Central memory CD4-positive, alpha-beta T cell (primary cell): Measurements from ENCODE around the gene ATG9B.

ENCODE experiments used
- DNase-seq: peaks from one replicate; pipeline ENCODE4 v3.0.0; 2022

Gene ATG9B

DNA sequence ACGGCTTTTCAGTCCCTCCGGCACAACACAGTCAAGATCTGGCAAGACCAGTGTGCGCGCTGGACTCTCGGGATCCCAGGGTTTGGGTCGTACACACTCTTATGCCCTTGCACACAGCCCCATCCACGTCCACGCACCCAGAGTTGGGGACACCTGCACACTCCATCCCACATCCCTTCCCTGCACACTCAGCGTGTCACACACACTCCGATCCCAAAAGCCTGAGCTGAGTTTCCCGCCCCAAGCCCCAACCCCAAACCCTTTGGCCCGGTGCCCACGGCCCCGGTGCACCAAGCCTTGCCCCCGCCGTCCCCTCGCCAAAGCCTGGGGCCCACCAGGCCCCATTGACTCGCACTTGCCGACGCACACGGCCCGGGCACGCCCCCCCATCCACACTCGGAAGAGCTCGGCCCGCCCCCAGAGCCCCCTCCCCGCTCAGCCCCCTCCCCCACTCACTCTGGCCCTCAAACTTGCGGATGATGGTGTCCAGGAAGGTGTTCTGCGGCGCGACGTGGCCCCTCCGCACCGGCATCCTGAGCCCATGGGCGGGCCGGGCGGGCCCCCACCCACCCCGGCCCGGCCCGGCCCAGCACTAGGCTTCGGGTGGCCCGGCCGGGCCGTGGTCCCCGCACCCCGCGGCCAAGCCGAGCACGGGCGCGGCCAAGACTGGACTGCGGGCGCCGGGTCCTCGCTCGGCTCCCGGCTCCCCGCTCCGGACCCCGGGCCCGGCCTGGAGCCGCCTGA is 46.7 kb downstream of the ATG9B start:
- no peak for DNase-seq

- no peak for DNase-seq
Observed at GRCh38 chr7:150976529-150977381, 47.5 kb downstream of the ATG9B start.

- no peak for DNase-seq
Observed at GRCh38 chr7:150975536-150976319, 48.6 kb downstream of the ATG9B start.

GRCh38 chr7:150974468-150975391 is 49.6 kb downstream of the ATG9B start:
- DNase-seq = peak; percentile 80

- peak; percentile 58 for DNase-seq
Observed at GRCh38 chr7:150973571-150974451, 50.5 kb downstream of the ATG9B start.

GRCh38 chr7:150972741-150973140 is 51.6 kb downstream of the ATG9B start:
- DNase-seq = no peak

DNA sequence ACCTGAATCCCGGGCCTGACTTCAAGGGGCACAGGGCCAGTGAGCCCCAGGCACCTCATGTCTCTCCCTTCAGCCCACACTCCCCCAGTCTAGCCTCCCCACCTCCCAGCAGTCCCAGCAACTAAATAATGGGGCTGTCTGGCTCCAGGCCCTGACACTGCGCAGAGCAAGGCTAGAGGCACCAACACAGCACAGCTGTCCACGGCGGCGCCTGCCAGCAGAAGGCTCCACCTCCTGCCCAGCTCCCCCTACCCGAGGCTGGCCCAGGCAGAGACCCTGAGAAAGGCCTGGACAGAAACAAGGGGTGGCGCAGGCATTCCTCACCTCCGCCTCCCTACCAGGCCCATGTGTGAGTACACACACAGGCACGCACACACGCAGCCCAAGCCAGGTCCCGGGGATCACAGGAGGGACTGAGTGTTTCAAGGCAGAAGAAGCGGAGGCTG is 52.2 kb downstream of the ATG9B start:
- no peak for DNase-seq

DNA sequence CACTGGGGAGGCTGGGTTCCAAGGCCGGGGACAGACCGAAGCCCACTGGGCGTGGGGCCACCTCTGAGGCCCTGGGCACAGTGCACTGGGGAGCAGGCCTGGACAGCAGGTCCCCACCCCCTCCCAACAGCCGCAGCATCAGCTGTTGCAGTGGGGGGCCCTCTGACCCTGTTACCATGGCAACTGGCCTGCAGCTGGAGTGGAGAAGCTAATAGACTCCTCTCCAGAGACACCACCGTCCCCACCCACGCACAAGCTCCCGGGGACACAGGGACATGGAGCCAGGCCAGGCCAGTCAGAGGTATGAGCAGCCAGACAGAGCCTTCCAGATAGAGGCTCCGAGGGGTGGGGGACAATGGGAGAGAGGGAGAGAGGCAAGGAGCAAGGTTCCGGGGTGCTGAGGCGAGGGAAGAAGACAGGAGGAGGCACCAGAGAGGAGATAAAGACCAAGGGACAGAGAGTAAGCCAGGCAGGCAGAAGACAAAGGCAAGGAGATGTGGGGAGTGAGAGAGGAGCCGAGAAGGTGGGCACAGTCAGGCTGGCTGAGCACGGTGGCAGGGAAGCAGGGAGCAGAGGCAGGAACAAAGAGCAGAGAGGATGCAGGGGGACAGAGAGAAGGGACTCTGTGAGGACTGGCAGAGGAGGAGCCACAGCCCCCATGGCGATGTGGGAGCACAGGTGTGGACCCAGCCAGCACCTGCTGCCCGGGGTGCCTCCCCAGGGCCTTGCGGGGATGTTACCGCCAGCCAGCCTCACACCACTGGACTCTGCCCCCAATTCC is 52.9 kb downstream of the ATG9B start:
- DNase-seq = no peak

- DNase-seq = no peak
Observed at GRCh38 chr7:150970424-150970823, 53.9 kb downstream of the ATG9B start.

- no peak for DNase-seq
Observed at GRCh38 chr7:150969475-150969874, 54.8 kb downstream of the ATG9B start.

DNA sequence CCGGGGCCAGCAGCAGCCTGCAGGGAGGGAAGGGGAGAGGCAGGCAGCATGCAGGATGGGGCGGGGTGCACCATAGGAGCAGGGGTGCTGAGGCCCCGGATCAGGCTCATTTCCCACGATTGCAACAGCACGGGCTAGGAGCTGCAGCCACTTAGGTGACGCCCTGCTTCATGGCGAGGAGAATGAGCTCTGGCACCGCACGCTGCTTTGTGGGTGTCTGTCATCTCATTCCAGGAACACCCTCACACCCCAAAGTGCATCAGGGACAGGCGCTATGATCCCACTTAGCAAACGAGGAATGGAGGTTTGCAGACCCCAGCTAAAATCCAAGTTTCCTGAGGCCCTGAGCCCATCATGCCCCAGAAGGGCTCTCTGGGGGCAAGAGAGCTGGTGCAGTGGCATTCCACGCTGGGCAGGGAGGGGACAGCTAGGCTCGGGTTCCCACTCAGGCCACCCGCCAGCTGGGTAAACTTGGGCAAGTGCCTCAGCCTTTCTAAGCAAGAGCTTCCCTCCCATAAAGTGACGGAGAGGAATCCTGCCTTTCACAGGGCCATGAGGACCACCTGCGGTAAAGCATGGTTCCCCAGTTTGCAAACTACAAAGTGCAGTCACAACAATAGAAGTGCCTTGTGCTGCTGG is 55.4 kb downstream of the ATG9B start:
- DNase-seq = no peak

DNA sequence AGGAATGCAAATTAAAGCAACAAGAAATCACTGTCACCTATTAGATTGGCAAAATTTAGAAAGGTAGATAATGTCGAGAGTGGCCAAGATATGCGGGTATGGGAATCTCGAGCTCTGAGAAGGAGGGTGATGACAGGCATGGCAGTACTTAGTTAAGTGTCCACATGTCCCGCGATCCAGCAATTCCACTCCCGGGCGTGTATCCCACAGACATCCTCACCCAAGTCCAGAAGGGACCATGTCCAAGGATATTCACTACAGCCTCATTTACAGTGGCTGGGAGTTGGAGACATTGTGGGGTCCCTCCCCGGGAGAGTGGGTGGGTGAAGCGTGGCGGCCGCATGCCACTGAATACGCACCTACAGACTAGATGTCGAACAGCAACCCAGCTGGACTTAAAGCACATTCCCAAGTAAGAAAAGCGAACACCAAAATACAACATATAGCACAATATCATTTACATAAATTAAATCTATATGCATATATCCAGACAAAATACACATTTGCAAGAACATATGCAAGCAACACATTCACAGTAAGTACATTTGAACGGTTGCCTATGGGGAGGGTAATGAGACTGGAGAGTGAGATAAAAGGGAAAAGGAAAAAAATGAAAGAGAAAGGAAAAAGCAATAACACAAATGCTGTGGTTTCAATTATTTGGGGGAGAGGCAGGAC is 56.1 kb downstream of the ATG9B start:
- no peak for DNase-seq

DNA sequence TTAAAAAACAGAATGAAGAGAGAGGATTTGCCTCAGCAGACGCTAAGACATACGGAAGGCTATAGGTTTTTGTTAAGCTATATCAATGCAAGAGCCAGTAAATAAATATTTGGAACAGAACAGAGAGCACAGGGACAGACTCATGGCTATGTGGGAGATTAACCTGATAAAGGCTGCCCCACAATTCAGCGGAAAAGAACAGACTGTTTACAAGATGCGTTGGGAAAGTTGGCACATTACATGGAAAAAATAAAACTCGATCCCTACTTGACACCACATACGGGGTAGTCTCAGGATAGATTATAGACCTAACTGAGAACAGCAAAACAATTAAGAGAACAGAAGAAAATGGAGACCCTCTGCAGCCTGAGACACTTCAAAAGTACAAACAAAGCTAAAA is 56.9 kb downstream of the ATG9B start:
- no peak for DNase-seq

DNA sequence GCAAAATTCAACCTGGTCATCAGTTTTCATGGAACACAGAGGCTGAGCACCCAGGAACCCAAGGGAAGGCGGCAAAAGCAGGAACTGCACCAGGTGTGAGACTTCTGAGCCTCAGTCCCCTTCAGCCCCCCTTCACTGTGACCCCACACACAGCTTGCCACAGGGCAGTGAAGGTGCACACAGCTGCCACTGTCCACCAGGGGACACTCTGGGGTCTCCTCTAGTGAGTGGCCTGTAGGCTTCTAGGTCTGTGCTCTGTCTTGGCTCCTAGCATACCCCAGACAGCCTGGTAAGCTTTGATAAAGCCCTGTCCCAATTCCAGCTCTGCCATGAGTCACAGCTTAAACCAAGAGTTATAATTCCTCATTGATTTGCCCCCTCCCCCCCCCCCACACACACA is 58.3 kb downstream of the ATG9B start:
- DNase-seq = no peak

DNA sequence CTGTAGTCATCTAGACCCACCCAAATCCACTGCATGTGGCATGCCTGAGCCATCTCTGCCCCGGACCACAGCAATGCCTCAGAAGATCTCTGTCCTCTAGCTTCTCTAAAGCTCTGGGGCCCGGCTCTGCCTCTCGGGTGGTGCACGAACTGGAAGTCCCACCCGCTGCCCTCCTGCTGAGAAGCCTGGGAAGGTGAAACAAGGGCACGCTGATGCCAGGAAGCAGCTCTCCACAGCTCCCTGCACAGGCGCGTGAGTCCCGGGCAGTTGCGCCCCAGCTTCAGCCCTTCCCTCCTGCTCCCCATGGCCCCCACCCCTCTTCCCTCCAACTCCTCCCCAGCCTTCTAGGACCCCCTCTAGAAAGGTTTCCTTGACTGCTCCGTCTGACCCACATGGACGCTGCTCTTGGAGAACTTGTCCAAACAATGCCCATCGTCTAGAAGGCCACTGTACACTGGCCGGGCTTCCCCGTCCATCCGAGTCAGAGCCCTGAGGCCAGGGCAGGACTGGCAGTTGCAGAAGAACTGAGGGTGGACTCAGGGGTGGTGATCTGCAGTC is 58.9 kb downstream of the ATG9B start:
- DNase-seq = no peak
